ENCODE results near the gene OR2AG2.

The OR2AG2 gene

GRCh38 chr11:6737872-6738466 is 33.8 kb downstream of the OR2AG2 start:
- TF ChIP-seq FOXP2 (optimal IDR thresholded peaks at IDR 0.05; ENCODE audit: borderline replicate concordance, extremely low read depth, extremely low read length, insufficient read depth) (no peak), SIN3A (IDR thresholded peaks at IDR 0.05; ENCODE audit: borderline replicate concordance, insufficient read depth, low read length) (no peak), POLR2AphosphoS5 (IDR thresholded peaks at IDR 0.05; ENCODE audit: low read depth, low read length) (no peak), TAF1 (IDR thresholded peaks at IDR 0.05; ENCODE audit: borderline replicate concordance, insufficient read depth, low read length) (no peak)
- TF ChIP-seq, protein P1, sequence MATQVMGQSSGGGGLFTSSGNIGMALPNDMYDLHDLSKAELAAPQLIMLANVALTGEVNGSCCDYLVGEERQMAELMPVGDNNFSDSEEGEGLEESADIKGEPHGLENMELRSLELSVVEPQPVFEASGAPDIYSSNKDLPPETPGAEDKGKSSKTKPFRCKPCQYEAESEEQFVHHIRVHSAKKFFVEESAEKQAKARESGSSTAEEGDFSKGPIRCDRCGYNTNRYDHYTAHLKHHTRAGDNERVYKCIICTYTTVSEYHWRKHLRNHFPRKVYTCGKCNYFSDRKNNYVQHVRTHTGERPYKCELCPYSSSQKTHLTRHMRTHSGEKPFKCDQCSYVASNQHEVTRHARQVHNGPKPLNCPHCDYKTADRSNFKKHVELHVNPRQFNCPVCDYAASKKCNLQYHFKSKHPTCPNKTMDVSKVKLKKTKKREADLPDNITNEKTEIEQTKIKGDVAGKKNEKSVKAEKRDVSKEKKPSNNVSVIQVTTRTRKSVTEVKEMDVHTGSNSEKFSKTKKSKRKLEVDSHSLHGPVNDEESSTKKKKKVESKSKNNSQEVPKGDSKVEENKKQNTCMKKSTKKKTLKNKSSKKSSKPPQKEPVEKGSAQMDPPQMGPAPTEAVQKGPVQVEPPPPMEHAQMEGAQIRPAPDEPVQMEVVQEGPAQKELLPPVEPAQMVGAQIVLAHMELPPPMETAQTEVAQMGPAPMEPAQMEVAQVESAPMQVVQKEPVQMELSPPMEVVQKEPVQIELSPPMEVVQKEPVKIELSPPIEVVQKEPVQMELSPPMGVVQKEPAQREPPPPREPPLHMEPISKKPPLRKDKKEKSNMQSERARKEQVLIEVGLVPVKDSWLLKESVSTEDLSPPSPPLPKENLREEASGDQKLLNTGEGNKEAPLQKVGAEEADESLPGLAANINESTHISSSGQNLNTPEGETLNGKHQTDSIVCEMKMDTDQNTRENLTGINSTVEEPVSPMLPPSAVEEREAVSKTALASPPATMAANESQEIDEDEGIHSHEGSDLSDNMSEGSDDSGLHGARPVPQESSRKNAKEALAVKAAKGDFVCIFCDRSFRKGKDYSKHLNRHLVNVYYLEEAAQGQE (IDR thresholded peaks at IDR 0.05; ENCODE audit: insufficient read depth in 1 of 2, low read depth in 2 of 2, low read length in 2 of 2), result no peak

DNA sequence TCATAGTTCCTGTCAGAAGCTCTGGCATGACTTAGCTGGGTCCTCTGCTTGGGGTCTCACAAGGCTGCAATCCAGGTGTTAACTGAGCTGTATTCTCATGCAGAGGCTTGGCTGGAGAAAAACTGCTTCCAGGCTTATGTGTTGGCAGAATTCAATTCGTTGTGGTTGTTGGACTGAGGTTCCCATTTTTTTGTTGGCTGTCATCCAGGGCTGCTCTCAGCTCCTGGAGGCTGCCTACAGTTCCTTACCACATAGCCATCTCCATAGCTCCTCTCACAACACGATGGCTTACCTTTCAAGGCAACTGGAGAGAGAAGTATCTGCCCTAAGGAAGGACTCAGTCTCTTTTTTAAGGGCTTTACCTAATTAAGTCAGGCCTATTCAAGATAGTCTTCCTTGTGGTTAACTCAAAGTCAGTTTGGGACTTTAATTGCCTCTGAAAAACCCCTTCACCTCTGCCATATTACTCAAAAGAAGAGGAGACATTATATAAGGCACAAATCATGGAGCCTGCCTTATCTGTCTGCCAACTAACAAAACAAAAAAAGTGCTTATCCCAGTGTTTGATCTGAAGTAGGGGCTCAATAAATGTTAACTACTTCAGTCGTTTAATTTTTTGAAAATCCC is 35.2 kb downstream of the OR2AG2 start:
- TF ChIP-seq POLR2AphosphoS5 (IDR thresholded peaks at IDR 0.05; ENCODE audit: low read depth, low read length) (no peak), TAF1 (IDR thresholded peaks at IDR 0.05; ENCODE audit: borderline replicate concordance, insufficient read depth, low read length) (no peak), SIN3A (IDR thresholded peaks at IDR 0.05; ENCODE audit: borderline replicate concordance, insufficient read depth, low read length) (no peak), FOXP2 (optimal IDR thresholded peaks at IDR 0.05; ENCODE audit: borderline replicate concordance, extremely low read depth, extremely low read length, insufficient read depth) (no peak)
- TF ChIP-seq, protein P1 (IDR thresholded peaks at IDR 0.05; ENCODE audit: insufficient read depth in 1 of 2, low read depth in 2 of 2, low read length in 2 of 2), result no peak

GRCh38 chr11:6735306-6735705 is 36.5 kb downstream of the OR2AG2 start:
- TF ChIP-seq TAF1 (IDR thresholded peaks at IDR 0.05; ENCODE audit: borderline replicate concordance, insufficient read depth, low read length) (no peak), POLR2AphosphoS5 (IDR thresholded peaks at IDR 0.05; ENCODE audit: low read depth, low read length) (no peak), SIN3A (IDR thresholded peaks at IDR 0.05; ENCODE audit: borderline replicate concordance, insufficient read depth, low read length) (no peak), FOXP2 (optimal IDR thresholded peaks at IDR 0.05; ENCODE audit: borderline replicate concordance, extremely low read depth, extremely low read length, insufficient read depth) (no peak)
- TF ChIP-seq, protein P1 (IDR thresholded peaks at IDR 0.05; ENCODE audit: insufficient read depth in 1 of 2, low read depth in 2 of 2, low read length in 2 of 2), result no peak

DNA sequence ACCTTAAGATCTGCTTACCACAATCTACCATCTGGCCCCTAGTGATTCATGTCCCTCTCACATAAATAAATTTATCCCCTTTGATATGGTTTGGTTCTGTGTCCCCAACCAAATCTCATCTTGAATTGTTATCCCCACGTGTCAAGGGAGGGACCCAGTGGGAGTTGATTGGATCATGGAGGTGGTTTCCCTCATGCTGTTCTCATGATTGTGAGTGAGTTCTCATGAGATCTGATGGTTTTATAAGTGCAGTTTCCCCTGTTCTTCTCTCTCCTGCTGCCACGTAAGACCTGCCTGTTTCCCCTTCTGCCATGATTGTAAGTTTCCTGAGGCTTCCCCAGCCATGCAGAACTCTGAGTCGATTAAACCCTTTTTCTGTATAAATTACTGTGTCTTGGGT is 37.2 kb downstream of the OR2AG2 start:
- TF ChIP-seq TAF1 (IDR thresholded peaks at IDR 0.05; ENCODE audit: borderline replicate concordance, insufficient read depth, low read length), result no peak
- TF ChIP-seq, protein P1 (IDR thresholded peaks at IDR 0.05; ENCODE audit: insufficient read depth in 1 of 2, low read depth in 2 of 2, low read length in 2 of 2), result no peak
